SK-N-DZ (cell line): ENCODE measurements around the gene TTC34.

Experiments
- DNase-seq: peaks from one replicate; pipeline ENCODE4 v3.0.0-alpha.2; 2015; ENCODE audit warnings: low spot score

Gene TTC34

GRCh38 chr1:2829846-2830615 lies 28.5 kb upstream of the TTC34 start:
- no peak for DNase-seq

GRCh38 chr1:2828586-2829250 lies 27.2 kb upstream of the TTC34 start:
- DNase-seq = no peak

- DNase-seq = no peak
These were observed 25.3 kb upstream of the TTC34 start for GRCh38 chr1:2826736-2827292.

- DNase-seq = no peak
These were observed 24.8 kb upstream of the TTC34 start for GRCh38 chr1:2826316-2826715.

GRCh38 chr1:2825487-2826189 lies 24.1 kb upstream of the TTC34 start:
- no peak for DNase-seq

- DNase-seq = no peak
These were observed 23.5 kb upstream of the TTC34 start for GRCh38 chr1:2824999-2825398.

- no peak for DNase-seq
These were observed 22.6 kb upstream of the TTC34 start for GRCh38 chr1:2823921-2824610.

GRCh38 chr1:2822621-2823145 lies 21.2 kb upstream of the TTC34 start:
- DNase-seq = no peak

- no peak for DNase-seq
These were observed 20.6 kb upstream of the TTC34 start for GRCh38 chr1:2821966-2822620.

GRCh38 chr1:2821373-2821955 lies 20.0 kb upstream of the TTC34 start:
- DNase-seq = no peak

GRCh38 chr1:2820731-2821372 lies 19.4 kb upstream of the TTC34 start:
- no peak for DNase-seq

GRCh38 chr1:2819831-2820730 lies 18.6 kb upstream of the TTC34 start:
- no peak for DNase-seq

GRCh38 chr1:2819429-2819828 lies 17.9 kb upstream of the TTC34 start:
- DNase-seq = no peak

GRCh38 chr1:2817784-2818564 lies 16.5 kb upstream of the TTC34 start:
- DNase-seq = no peak

- DNase-seq = no peak
These were observed 15.3 kb upstream of the TTC34 start for GRCh38 chr1:2816786-2817185.

- no peak for DNase-seq
These were observed 14.1 kb upstream of the TTC34 start for GRCh38 chr1:2815551-2815950.

GRCh38 chr1:2814511-2815075 lies 13.1 kb upstream of the TTC34 start:
- no peak for DNase-seq
